Fibroblast of mammary gland (primary cell): ENCODE data around the gene CDCA4.

Experiments
- DNase-seq: peaks from one replicate; pipeline ENCODE4 v3.0.0-alpha.2; 2010; ENCODE audit warnings: low read depth
- H3K4me3 ChIP-seq: 2 replicates; pipeline ENCODE4 v1.5.1; 2011; ENCODE audit warnings: low read depth, mild to moderate bottlenecking, low read length, moderate library complexity; ENCODE audit not compliant: control insufficient read depth
- CTCF ChIP-seq: conservative IDR thresholded peaks from 2 replicates; pipeline ENCODE4 v1.5.1; 2011; ENCODE audit warnings: low read depth, low read length, inconsistent platforms; ENCODE audit not compliant: control insufficient read depth, insufficient read depth

CDCA4 gene

DNA sequence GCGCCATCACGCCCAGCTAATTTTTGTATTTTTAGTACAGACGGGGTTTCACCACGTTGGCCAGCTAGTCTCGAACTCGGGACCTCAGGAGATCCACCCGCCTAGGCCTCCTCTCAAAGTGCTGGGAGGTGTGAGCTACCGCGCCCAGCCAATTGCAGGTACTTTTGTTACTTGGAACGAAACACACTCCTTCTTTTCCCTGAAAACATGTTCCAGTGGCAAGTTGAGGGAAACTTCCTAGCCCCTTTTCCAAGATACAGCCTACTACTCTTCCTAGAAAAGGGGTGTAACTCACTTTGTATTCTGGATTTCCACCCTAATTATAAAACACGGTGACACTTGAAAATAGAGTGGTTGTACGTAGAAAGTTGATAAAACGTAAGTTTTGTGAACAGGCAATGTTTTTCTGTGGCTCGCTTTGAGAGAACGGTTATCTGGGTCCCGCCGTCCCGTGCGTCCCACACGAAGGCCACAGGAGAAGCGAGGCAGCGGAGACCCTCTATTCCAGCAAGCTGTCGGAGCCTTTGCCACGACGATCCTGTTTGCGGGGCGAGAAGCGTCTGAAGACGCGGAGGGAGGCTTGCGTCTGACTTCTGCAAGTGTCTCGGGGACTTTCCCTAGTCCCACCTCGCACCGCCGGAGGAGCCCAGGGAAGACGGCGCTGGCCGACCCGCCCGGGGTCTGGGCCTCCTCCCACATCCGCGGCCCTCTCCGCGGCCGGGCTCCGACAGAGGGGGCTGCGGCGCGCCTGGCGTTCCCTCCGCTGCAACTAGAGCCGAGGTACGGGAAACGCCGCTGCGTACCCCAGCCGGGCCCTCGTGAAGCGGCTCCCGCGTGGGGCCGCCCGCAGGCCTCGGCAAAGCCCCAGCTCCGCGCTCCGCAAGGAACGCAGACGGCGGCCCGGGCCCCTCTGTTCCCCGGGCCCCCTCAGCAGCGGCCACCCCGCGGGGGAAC, 745 bp downstream of the CDCA4 start:
- TF ChIP-seq CTCF = no peak
- H3K4me3 ChIP-seq = peak overlapping the region; percentile 87
- no peak for DNase-seq

GRCh38 chr14:105018414-105018813, 2.5 kb downstream of the CDCA4 start:
- no peak for TF ChIP-seq CTCF
- no peak overlapping the region for H3K4me3 ChIP-seq
- DNase-seq = no peak

GRCh38 chr14:105015905-105016304, 5.0 kb downstream of the CDCA4 start:
- no peak overlapping the region for H3K4me3 ChIP-seq
- no peak for DNase-seq
- no peak for TF ChIP-seq CTCF

GRCh38 chr14:105015242-105015641, 5.6 kb downstream of the CDCA4 start:
- TF ChIP-seq CTCF = no peak
- no peak overlapping the region for H3K4me3 ChIP-seq
- no peak for DNase-seq

DNA sequence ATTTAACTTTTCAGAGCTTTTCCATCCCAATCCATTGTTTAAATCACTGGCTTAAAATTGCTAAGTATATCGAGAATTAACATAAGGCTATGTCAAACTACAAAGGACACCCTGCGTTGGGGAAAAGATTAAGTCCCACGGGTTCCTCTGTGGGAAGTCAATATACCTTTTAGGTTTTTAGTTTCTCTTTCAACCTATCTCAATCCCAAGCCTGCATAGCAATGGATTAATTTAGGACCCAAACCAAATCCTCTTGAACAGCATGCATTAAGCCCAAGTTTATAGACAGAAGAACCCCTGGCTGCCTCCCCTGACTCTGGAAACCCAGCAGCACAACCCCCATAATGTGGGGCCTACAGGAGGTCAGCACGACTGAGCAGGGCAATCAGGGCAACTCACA, 6.3 kb downstream of the CDCA4 start:
- no peak for TF ChIP-seq CTCF
- H3K4me3 ChIP-seq = no peak overlapping the region
- no peak for DNase-seq

GRCh38 chr14:105014032-105014431, 6.9 kb downstream of the CDCA4 start:
- no peak for DNase-seq
- no peak for TF ChIP-seq CTCF
- no peak overlapping the region for H3K4me3 ChIP-seq
